Osteocyte (in vitro differentiated cells): ENCODE data around the gene UBL4A. TPM values are rescaled to one million over a fixed set of nuclear protein-coding genes. Genes with fewer than 3 reads are reported as not detected.

Experiments used
- DNase-seq: peaks from one replicate; pipeline ENCODE4 v3.0.0; 2021; ENCODE audit warnings: mixed read lengths; ENCODE audit not compliant: unreplicated experiment; ENCODE audit errors: extremely low spot score
- H3K27ac Mint-ChIP-seq: one replicate; pipeline ENCODE4 v1.8.0; 2021; ENCODE audit warnings: mild to moderate bottlenecking, mixed read lengths; ENCODE audit not compliant: unreplicated experiment
- H3K27me3 Mint-ChIP-seq: one replicate; pipeline ENCODE4 v1.8.0; 2021; ENCODE audit warnings: mixed read lengths; ENCODE audit not compliant: unreplicated experiment
- H3K36me3 Mint-ChIP-seq: one replicate; pipeline ENCODE4 v1.8.0; 2021; ENCODE audit warnings: mixed read lengths; ENCODE audit not compliant: unreplicated experiment
- H3K4me1 Mint-ChIP-seq: one replicate; pipeline ENCODE4 v1.8.0; 2021; ENCODE audit warnings: mixed read lengths; ENCODE audit not compliant: unreplicated experiment
- H3K4me3 Mint-ChIP-seq: one replicate; pipeline ENCODE4 v1.8.0; 2021; ENCODE audit warnings: mild to moderate bottlenecking, moderate library complexity, mixed read lengths; ENCODE audit not compliant: unreplicated experiment
- H3K9me3 Mint-ChIP-seq: one replicate; pipeline ENCODE4 v1.8.0; 2021; ENCODE audit warnings: mixed read lengths; ENCODE audit not compliant: unreplicated experiment
- total RNA-seq: library from RNA; stranded (reverse); gene quantifications from 2 replicates; pipeline ENCODE4 v1.2.1, GENCODE V29; 2021
- TF ChIP-seq, protein P1 (sequence below): fragments of 200-600 bp; sonication (generic); IDR thresholded peaks from 2 replicates; pipeline ENCODE4 v1.5.0; 2021; ENCODE audit warnings: antibody characterized with exemption, mild to moderate bottlenecking, moderate library complexity

The UBL4A gene
- total RNA-seq, 1 donor from 2014 or later, result 17.4 TPM

- Mint-ChIP-seq H3K36me3 (no peaks in the 10 kb centered on the region), H3K27me3 (no peaks in the 10 kb centered on the region), H3K4me3 (no peak overlapping the region), H3K9me3 (no peaks in the 10 kb centered on the region), H3K4me1 (peaks cover 13% of the 10 kb centered on the region), H3K27ac (no peak overlapping the region)
- TF ChIP-seq, protein P1, sequence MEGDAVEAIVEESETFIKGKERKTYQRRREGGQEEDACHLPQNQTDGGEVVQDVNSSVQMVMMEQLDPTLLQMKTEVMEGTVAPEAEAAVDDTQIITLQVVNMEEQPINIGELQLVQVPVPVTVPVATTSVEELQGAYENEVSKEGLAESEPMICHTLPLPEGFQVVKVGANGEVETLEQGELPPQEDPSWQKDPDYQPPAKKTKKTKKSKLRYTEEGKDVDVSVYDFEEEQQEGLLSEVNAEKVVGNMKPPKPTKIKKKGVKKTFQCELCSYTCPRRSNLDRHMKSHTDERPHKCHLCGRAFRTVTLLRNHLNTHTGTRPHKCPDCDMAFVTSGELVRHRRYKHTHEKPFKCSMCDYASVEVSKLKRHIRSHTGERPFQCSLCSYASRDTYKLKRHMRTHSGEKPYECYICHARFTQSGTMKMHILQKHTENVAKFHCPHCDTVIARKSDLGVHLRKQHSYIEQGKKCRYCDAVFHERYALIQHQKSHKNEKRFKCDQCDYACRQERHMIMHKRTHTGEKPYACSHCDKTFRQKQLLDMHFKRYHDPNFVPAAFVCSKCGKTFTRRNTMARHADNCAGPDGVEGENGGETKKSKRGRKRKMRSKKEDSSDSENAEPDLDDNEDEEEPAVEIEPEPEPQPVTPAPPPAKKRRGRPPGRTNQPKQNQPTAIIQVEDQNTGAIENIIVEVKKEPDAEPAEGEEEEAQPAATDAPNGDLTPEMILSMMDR, result no peak
- no peak for DNase-seq
Observed at GRCh38 chrX:154517101-154517781, 30.8 kb upstream of the UBL4A start.

GRCh38 chrX:154516656-154517100 lies 30.3 kb upstream of the UBL4A start:
- H3K36me3 Mint-ChIP-seq, result no peaks in the 10 kb centered on the region
- H3K4me3 Mint-ChIP-seq, result peak overlapping the region; percentile 74
- H3K27ac Mint-ChIP-seq, result peak overlapping the region; percentile 81
- H3K27me3 Mint-ChIP-seq, result no peaks in the 10 kb centered on the region
- peaks cover 13% of the 10 kb centered on the region for H3K4me1 Mint-ChIP-seq
- no peak for DNase-seq
- H3K9me3 Mint-ChIP-seq, result no peaks in the 10 kb centered on the region
- TF ChIP-seq, protein P1, result no peak

- TF ChIP-seq, protein P1, result no peak
- peak within 1 kb of the TSS; percentile 78 for H3K4me3 Mint-ChIP-seq
- no peaks in the 10 kb centered on the region for H3K27me3 Mint-ChIP-seq
- H3K27ac Mint-ChIP-seq, result peak within 1 kb of the TSS; percentile 81
- peaks cover 13% of the 10 kb centered on the region for H3K4me1 Mint-ChIP-seq
- H3K36me3 Mint-ChIP-seq, result peaks cover 1% of the 10 kb centered on the region
- peak; percentile 97 for DNase-seq
- no peaks in the 10 kb centered on the region for H3K9me3 Mint-ChIP-seq
Observed at GRCh38 chrX:154515966-154516655, 29.7 kb upstream of the UBL4A start, which contains the start of gene FAM3A. FAM3A (minus strand) TSS chrX:154516232; CDS start chrX:154515772, 460 bp downstream.

DNA sequence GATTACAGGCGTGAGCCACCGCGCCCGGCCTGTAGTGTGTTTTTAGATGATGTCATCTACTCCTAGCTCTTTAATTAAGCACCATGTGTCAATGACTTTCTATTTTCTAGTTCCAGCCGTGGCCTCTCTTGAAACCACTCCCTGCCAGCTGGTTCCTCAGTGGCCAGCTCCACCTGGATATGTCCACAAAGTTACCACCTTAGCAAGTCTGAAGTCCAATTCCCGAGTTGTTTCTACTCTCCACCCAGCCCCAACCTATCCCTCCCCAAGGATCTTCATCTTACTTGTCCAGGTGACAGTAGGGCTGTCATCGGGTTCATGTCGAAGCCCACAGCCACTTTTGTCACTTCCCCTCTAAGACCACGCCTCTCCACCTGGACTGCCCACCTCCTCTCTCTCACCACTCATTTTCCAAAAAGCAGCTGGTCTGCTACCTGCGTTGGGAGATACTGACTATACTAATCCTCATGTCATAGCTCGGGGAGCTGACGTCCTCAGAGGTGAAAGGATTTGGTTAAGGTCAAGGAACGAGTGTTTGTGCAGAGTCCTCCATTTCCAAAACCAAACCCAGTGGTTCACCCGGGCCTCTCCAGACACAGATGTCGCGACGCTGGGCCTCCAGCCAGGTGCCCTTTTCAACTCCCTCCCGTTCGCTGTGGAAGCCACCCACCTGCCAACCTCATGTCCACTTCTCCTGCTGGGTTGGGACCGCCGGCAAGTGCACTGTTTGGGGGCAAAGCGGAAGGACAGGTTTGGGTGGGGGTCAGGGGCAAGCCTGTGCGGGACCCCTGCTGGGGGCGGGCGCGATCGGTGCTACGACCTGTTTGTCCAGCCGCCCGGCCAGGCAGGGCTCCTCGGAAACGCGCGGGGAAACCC lies 28.9 kb upstream of the UBL4A start:
- Mint-ChIP-seq H3K27me3 (no peaks in the 10 kb centered on the region), H3K36me3 (peaks cover 5% of the 10 kb centered on the region), H3K4me3 (peak overlapping the region; percentile 78), H3K9me3 (no peaks in the 10 kb centered on the region), H3K27ac (peak overlapping the region; percentile 55), H3K4me1 (peaks cover 13% of the 10 kb centered on the region)
- no peak for DNase-seq
- TF ChIP-seq, protein P1, result no peak
